Naive B cell (primary cell): Measurements from ENCODE around the gene HYDIN. TPM values are rescaled to one million over a fixed set of nuclear protein-coding genes. Genes with fewer than 3 reads are reported as not detected.

ENCODE experiments used
- ATAC-seq, 2 donors: fragments of 150-1000 bp; cut with Tn5 transposase; 2 replicates each; pipeline ENCODE4 v1.10.0; 2021; ENCODE audit warnings: low read depth in 2 of 2, mild to moderate bottlenecking in 2 of 2, moderate library complexity in 2 of 2
- DNase-seq: peaks from one replicate; pipeline ENCODE4 v3.0.0; 2022
- H3K27ac Mint-ChIP-seq, 6 donors: one replicate each; pipeline ENCODE4 v1.8.0; 2020 to 2022; ENCODE audit warnings: mild to moderate bottlenecking in 6 of 6, mixed read lengths in 6 of 6, moderate library complexity in 5 of 6, inconsistent platforms in 2 of 6
- H3K27me3 Mint-ChIP-seq, 3 donors: one replicate each; pipeline ENCODE4 v1.8.0; 2021 to 2022; ENCODE audit warnings: mixed read lengths in 3 of 3, mild to moderate bottlenecking in 1 of 3
- H3K36me3 Mint-ChIP-seq, 2 donors: one replicate each; pipeline ENCODE4 v1.8.0; 2020 to 2022; ENCODE audit warnings: mixed read lengths in 2 of 2, inconsistent platforms in 1 of 2, mild to moderate bottlenecking in 1 of 2
- H3K4me1 Mint-ChIP-seq, 3 donors: one replicate each; pipeline ENCODE4 v1.8.0; 2020 to 2022; ENCODE audit warnings: mixed read lengths in 3 of 3, inconsistent platforms in 1 of 3, mild to moderate bottlenecking in 1 of 3, moderate library complexity in 1 of 3
- H3K4me3 Mint-ChIP-seq, 8 donors: one replicate each; pipeline ENCODE4 v1.8.0; 2020 to 2022; ENCODE audit warnings: mild to moderate bottlenecking in 8 of 8, mixed read lengths in 8 of 8, moderate library complexity in 8 of 8, inconsistent platforms in 2 of 8
- H3K9me3 Mint-ChIP-seq, 7 donors: one replicate each; pipeline ENCODE4 v1.8.0; 2020 to 2022; ENCODE audit warnings: mixed read lengths in 7 of 7, mild to moderate bottlenecking in 5 of 7, inconsistent platforms in 2 of 7, moderate library complexity in 1 of 7
- polyA plus RNA-seq, 6 donors: library from polyadenylated mRNA; unstranded; fragments of 300-500 nt; fragmentation: Illumina TruSeq; gene quantifications; one replicate each; pipeline ENCODE4 v1.2.3, GENCODE V29; 2021; ENCODE audit warnings: low read depth in 6 of 6

Gene HYDIN
- polyA plus RNA-seq, 6 donors from 2014 or later: 0.23 TPM; not detected in 5

DNA sequence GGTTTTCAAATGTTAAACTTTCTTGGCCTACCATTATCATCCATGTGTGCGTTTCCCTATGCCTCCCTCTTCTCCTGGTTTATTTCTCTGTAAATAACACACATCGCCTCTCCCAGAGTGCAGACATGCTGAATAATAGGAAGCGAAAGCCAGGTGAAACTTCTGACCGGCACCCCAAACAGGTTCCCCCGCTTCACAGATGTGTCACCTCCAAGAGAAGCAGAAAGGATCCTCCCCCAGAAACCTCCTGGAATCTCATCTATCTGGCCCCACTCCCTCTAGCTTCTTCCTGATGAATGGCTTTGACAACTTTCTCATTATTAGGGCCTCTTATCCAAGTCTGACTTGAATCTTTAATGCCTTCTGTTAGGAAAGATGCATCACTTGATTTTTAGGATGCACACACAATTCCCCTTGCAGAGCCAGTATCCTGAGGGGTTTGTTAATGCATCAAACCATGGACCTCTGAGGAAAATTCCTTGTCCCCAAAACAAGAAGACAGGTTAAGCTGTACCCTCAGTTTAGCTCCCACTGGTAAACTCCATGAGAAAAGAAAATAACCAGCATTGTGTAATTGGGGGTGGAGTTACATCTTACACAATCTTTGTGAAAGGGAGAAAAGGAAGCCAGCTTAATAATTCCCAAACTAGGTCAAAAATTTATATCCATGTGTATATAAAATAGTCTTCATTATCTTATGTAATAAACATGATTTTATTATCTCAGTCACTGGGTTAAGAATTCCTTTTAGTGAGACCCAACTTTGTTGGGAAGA, 20.1 kb upstream of the HYDIN start:
- H3K27me3 Mint-ChIP-seq: peaks cover 6 to 22% (median 13%) of the 10 kb centered on the region in 3 donors
- DNase-seq (no peak), ATAC-seq (no peak)
- H3K36me3 Mint-ChIP-seq: no peaks in the 10 kb centered on the region
- peaks cover 0 to 5% (median 0%) of the 10 kb centered on the region in 7 donors for H3K9me3 Mint-ChIP-seq
- H3K27ac Mint-ChIP-seq: no peak overlapping the region
- H3K4me3 Mint-ChIP-seq: peak overlapping the region in 1 of 8 donors; percentile 61
- peaks cover 8 to 14% (median 10%) of the 10 kb centered on the region in 3 donors for H3K4me1 Mint-ChIP-seq

DNA sequence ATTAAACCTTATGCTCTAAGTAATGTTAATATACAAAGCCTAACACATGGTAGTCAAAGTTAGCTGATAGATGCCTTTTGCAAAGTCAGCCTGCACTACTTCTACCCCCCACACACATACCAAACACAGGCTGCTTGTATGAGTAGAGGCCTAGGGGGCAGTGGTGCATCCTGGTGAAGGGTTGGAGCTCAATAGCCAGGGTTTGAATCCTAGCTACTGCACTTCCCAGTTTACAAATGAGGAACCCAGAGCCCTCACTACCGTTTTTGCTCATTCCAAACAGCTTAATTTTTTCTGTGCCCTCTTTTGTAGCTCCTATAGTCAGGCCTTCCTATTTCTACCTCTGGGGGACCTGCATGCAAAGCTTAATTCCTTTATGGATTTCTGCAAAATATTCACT, 18.9 kb upstream of the HYDIN start:
- Mint-ChIP-seq H3K4me1 (peaks cover 0 to 2% (median under 1%) of the 10 kb centered on the region in 3 donors), H3K4me3 (no peak overlapping the region), H3K36me3 (no peaks in the 10 kb centered on the region), H3K27ac (peak overlapping the region in 1 of 6 donors; percentile 38), H3K9me3 (peaks cover 0 to 5% (median 0%) of the 10 kb centered on the region in 7 donors), H3K27me3 (peaks cover 6 to 31% (median 17%) of the 10 kb centered on the region in 3 donors)
- DNase-seq: no peak
- no peak for ATAC-seq

DNA sequence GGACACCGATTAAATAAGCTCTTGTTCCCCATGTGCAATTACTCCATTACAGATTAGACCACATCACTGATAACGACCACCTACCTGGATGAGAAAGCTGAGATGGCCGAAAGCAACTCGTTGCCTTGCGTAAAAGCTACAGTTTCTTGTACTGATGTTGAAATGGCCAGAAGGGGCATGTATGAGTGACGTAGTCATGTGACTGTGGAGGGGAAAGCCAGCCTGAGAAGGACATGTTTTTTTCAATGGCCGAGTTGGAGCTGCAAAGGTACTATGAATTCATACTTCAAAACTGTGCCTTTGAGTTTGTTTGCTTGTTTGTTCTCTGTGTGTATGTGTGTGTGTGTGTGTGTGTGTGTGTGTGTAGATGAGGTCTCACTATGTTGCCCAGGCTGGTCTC, 17.0 kb upstream of the HYDIN start:
- ATAC-seq (no peak), DNase-seq (no peak)
- Mint-ChIP-seq H3K27me3 (peaks cover 9 to 36% (median 22%) of the 10 kb centered on the region in 3 donors), H3K27ac (no peak overlapping the region), H3K9me3 (peaks cover 0 to 5% (median 0%) of the 10 kb centered on the region in 7 donors), H3K4me3 (no peak overlapping the region), H3K4me1 (no peaks in the 10 kb centered on the region), H3K36me3 (no peaks in the 10 kb centered on the region)

DNA sequence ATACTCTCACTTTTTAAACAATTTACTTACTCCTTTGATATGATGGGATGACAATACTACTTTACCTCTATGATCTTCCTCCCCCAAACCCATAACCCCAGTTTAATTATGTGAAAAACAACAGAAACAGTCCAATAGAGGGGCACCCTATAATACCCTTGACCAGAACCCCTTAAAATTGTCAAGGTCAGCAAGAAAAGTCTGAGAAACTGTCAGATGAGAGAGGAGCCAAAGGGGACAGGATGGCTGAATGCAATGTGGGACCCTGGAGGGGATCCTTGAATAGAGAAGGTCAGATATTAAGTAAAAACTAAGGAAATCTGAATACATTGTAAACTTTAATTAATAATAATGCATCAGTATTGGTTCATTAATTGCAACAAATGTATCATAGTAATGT, 15.8 kb upstream of the HYDIN start:
- no peaks in the 10 kb centered on the region for H3K4me1 Mint-ChIP-seq
- peaks cover 14 to 43% (median 28%) of the 10 kb centered on the region in 3 donors for H3K27me3 Mint-ChIP-seq
- no peak for DNase-seq
- H3K9me3 Mint-ChIP-seq: peaks cover 0 to 5% (median 0%) of the 10 kb centered on the region in 7 donors
- no peak overlapping the region for H3K4me3 Mint-ChIP-seq
- no peak for ATAC-seq
- H3K36me3 Mint-ChIP-seq: no peaks in the 10 kb centered on the region
- no peak overlapping the region for H3K27ac Mint-ChIP-seq

DNA sequence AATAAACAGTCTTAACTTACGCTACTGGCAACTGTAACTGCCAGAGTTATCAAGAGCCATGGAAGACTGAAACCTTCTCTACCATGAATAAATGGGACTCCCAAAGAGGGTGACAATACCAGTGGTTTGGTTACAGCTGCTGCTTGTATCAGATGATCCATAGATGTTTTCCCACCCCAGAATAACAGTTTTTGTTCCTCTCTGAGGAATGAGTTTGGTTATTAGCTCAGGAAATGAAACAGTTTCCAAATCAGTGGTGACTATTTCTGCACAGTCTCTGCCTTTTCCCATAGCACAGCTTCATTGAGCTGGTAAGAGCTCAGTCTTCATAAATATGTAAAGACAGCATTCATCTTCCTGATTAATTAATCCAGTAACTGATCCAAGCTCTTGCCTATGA, 14.0 kb upstream of the HYDIN start:
- H3K9me3 Mint-ChIP-seq: peaks cover 0 to 5% (median 0%) of the 10 kb centered on the region in 7 donors
- peaks cover 18 to 46% (median 28%) of the 10 kb centered on the region in 3 donors for H3K27me3 Mint-ChIP-seq
- H3K27ac Mint-ChIP-seq: no peak overlapping the region
- no peak for DNase-seq
- ATAC-seq: no peak
- no peaks in the 10 kb centered on the region for H3K36me3 Mint-ChIP-seq
- no peaks in the 10 kb centered on the region for H3K4me1 Mint-ChIP-seq
- no peak overlapping the region for H3K4me3 Mint-ChIP-seq

DNA sequence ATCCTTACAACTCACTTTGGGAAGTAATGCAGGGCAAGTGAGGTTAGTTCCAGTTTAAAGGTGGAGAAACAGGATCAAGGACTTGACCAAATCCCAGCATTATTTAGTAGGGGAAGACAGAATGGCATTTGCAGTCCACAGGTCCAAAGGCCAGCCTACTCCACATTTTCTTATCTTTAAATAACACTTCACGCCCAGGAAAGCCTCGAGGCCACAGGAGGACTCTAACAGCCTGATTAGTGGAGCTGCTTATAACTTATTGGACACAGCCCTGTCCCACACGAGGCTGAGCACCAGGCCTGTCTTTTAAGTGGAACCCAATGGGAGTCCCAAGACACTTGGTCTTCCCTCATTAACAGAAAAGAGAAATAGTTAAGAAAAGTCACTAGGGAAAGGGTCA, 12.1 kb upstream of the HYDIN start:
- Mint-ChIP-seq H3K27me3 (peaks cover 17 to 43% (median 36%) of the 10 kb centered on the region in 3 donors), H3K4me1 (no peaks in the 10 kb centered on the region), H3K9me3 (peaks cover 0 to 2% (median 0%) of the 10 kb centered on the region in 7 donors), H3K27ac (no peak overlapping the region), H3K36me3 (no peaks in the 10 kb centered on the region), H3K4me3 (no peak overlapping the region)
- ATAC-seq (no peak), DNase-seq (no peak)

DNA sequence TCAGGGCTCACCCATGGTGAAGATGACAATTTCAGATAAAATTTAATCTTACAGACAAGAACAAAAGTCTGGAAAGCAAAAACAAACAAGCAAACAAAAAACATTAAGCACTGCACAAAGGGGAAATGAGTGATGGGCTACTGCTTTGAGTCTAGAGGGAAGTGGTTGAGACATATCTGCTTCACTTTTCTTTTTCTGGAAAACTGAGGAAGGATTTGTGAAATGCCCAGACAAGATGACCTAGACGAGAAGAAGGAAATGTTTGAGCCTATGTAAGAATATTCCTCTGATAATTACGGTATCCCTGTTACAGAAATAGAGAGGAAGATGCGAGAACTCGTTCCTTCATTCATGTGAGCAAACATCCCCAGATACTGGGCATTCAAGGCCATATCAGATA, 11.5 kb upstream of the HYDIN start:
- DNase-seq: no peak
- H3K9me3 Mint-ChIP-seq: no peaks in the 10 kb centered on the region
- H3K27me3 Mint-ChIP-seq: peaks cover 18 to 43% (median 39%) of the 10 kb centered on the region in 3 donors
- ATAC-seq: no peak
- peak overlapping the region in 1 of 6 donors; percentile 5 for H3K27ac Mint-ChIP-seq
- H3K4me3 Mint-ChIP-seq: no peak overlapping the region
- H3K4me1 Mint-ChIP-seq: no peaks in the 10 kb centered on the region
- no peaks in the 10 kb centered on the region for H3K36me3 Mint-ChIP-seq

DNA sequence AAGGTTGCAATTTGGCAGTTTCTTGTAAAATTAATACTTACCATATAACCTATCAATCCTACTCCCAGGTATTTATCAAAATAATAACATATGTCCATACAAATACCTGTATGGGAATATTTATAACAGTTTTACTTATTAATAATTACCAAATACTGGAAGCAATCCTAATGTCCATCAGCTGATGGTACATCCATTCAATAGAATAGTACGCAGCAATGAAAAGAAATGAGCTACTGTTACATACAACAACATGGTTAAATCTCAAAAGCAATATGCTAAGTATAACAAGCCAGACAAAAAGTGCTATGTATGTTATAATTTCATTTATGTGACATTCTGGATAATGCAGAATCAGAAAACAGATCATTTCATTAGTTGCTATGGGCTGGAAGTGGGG, 1.2 kb downstream of the HYDIN start:
- H3K4me1 Mint-ChIP-seq: no peaks in the 10 kb centered on the region
- H3K27ac Mint-ChIP-seq: no peak overlapping the region
- DNase-seq: no peak
- H3K27me3 Mint-ChIP-seq: peaks cover 30 to 38% (median 35%) of the 10 kb centered on the region in 3 donors
- H3K4me3 Mint-ChIP-seq: no peak overlapping the region
- H3K9me3 Mint-ChIP-seq: peaks cover 12 to 76% (median 57%) of the 10 kb centered on the region in 7 donors
- peaks cover 5 to 25% of the 10 kb centered on the region in 2 donors for H3K36me3 Mint-ChIP-seq
- ATAC-seq: no peak

DNA sequence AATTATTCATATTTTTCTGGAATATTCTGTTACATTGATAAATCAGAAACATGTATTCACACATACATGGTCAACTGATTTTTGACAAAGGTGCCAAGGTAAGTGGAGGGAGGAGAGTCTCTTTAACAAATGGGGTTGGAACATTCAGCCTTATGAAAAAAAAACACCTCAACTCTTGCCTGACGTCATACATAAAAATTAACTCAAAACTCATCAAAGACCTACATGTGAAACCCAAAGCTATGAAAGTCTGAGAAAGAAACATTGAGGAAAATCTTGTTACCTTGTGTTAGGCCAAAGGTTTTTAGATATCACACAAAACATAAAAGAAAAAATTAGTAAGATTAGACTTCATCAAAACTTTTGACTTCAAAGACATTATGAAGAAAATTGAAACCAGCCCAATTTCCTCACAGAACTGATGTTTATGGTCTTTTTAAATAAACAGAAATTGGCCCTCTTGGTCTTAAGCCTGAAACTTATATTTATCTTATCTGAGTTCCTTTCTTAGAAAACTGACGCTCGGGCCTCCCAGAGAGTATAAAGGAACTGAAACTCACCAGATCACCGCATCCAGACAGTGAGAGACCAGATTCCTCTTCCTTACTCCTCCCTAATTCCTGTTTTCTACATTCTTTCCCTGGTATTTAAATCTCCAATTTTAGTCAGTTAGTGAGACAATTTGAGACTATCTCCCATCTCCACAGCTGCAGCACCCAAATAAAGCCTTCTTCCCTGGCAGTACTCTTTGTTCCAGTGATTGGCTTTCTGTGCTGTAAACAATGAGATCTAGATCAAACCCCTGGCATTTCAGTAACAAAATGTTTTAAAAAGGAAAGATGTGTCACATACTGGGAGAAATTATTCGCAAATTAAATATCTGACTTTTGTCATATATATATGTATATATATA, 4.0 kb downstream of the HYDIN start:
- no peak overlapping the region for H3K4me3 Mint-ChIP-seq
- no peak for DNase-seq
- peaks cover 12 to 83% (median 50%) of the 10 kb centered on the region in 7 donors for H3K9me3 Mint-ChIP-seq

DNA sequence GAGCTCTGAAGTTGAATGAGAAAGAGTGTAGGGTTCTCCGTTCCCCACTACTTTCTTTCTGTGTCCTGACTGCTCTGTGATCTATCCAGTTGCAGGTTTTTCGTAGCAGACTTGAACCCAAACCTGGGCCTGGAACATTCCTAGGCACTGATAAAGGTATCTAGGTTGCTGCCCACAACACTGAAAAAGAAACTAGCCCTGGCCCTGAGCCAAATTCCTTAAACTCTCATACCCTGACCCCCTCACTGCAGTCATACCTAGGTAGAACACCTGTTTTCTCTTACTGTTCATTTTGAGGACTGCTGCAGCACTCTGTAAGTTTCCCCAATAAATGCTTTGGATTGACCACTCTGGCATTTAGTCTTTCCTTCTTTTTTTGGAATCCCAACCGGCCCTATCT, 5.4 kb downstream of the HYDIN start:
- Mint-ChIP-seq H3K27ac (no peak overlapping the region), H3K27me3 (peaks cover 8 to 12% (median 11%) of the 10 kb centered on the region in 3 donors), H3K9me3 (peaks cover 12 to 73% (median 40%) of the 10 kb centered on the region in 7 donors), H3K4me3 (no peak overlapping the region), H3K4me1 (no peaks in the 10 kb centered on the region), H3K36me3 (peaks cover 5 to 13% of the 10 kb centered on the region in 2 donors)
- DNase-seq: no peak
- no peak for ATAC-seq

More for the DNA sequence above, 4.0 kb downstream of the HYDIN start:
- peaks cover 5 to 25% of the 10 kb centered on the region in 2 donors for H3K36me3 Mint-ChIP-seq
- no peak for ATAC-seq
- no peak overlapping the region for H3K27ac Mint-ChIP-seq
- no peaks in the 10 kb centered on the region for H3K4me1 Mint-ChIP-seq
- H3K27me3 Mint-ChIP-seq: peaks cover 20 to 24% (median 21%) of the 10 kb centered on the region in 3 donors

DNA sequence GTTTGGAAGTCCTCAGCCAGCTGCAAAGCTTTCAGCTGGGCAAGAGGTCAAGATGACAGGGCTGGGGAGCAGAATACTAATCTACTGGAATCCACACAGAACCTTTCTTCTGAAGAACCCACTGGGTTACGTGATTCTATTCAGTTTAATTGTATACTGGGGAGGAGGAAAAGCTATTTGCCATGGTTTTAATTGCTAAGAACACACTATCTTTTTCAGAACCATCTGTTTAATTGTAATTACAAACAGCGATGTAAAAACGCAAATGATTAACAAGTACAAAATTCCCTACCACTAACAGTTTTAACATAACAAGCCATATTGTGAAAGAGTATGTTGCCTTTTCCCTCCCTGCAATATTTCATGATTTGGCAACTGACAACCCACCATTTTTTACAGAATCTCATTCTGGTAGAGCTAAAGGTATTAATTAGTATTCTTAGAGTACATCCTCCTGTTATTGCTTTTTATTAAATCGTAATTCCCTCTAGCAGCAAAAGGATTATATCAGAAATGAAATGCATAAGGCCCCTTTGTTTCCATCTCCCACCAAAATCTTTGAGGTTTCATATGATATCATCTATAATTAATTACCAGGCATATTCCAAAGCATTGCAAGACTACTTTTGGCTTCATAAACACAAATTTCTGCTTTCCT, 12.1 kb downstream of the HYDIN start:
- DNase-seq (no peak), ATAC-seq (no peak)
- peaks cover 0 to 23% (median 8%) of the 10 kb centered on the region in 7 donors for H3K9me3 Mint-ChIP-seq
- no peak overlapping the region for H3K4me3 Mint-ChIP-seq
- peaks cover 13 to 23% (median 22%) of the 10 kb centered on the region in 3 donors for H3K27me3 Mint-ChIP-seq
- H3K36me3 Mint-ChIP-seq: no peaks in the 10 kb centered on the region
- no peaks in the 10 kb centered on the region for H3K4me1 Mint-ChIP-seq
- no peak overlapping the region for H3K27ac Mint-ChIP-seq

DNA sequence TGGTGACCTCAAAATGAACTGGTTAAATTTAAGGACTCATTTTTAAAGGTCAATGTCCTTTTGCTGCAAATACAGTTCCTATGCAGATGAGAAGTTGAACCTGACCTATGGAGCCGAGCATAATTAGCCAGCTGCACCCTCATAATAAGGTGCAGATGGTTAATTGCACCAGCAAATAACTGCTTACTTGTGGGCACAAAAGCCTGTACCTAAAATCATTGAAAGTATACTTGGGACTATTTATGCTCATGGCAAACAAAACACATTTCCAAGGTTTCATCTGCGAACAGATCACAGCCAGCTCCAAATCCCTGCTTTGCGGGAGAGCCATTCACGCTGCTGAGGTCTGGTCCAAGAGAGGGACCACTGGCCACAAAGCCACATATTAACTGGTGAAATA, 13.0 kb downstream of the HYDIN start:
- H3K27me3 Mint-ChIP-seq: peaks cover 18 to 25% (median 20%) of the 10 kb centered on the region in 3 donors
- no peak for ATAC-seq
- no peak for DNase-seq
- peaks cover 0 to 14% (median 7%) of the 10 kb centered on the region in 7 donors for H3K9me3 Mint-ChIP-seq
- H3K4me1 Mint-ChIP-seq: no peaks in the 10 kb centered on the region
- no peak overlapping the region for H3K27ac Mint-ChIP-seq
- no peak overlapping the region for H3K4me3 Mint-ChIP-seq
- H3K36me3 Mint-ChIP-seq: no peaks in the 10 kb centered on the region

DNA sequence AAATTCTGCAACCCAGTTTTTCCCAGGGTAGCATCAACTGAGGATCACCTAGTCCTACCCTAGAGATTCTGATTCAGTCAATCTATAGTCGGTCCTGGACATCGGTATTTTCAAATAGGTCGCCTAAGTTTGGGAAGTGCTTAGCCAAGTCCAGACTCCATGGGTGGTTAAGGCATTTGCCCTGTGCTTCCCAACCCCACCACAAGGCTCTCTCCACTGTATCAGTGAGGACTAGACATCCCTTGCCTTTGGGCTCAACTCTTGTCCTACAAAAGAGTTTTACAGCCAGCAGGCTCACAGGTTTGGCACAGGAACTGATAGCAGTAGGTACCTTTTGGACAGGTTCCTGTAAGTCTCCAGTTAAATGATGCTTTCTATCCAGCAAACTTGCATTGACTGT, 13.8 kb downstream of the HYDIN start:
- Mint-ChIP-seq H3K27me3 (peaks cover 23 to 29% (median 25%) of the 10 kb centered on the region in 3 donors), H3K27ac (no peak overlapping the region), H3K36me3 (no peaks in the 10 kb centered on the region), H3K4me1 (no peaks in the 10 kb centered on the region), H3K9me3 (peaks cover 0 to 6% (median 1%) of the 10 kb centered on the region in 7 donors), H3K4me3 (no peak overlapping the region)
- ATAC-seq (no peak), DNase-seq (no peak)
